Measurements from ENCODE around the gene C2. TPM values are rescaled to one million over a fixed set of nuclear protein-coding genes. Genes with fewer than 3 reads are reported as not detected.

C2 gene
- total RNA-seq, 2 experiments from 2014 or later = 0.61 to 0.80 TPM

DNA sequence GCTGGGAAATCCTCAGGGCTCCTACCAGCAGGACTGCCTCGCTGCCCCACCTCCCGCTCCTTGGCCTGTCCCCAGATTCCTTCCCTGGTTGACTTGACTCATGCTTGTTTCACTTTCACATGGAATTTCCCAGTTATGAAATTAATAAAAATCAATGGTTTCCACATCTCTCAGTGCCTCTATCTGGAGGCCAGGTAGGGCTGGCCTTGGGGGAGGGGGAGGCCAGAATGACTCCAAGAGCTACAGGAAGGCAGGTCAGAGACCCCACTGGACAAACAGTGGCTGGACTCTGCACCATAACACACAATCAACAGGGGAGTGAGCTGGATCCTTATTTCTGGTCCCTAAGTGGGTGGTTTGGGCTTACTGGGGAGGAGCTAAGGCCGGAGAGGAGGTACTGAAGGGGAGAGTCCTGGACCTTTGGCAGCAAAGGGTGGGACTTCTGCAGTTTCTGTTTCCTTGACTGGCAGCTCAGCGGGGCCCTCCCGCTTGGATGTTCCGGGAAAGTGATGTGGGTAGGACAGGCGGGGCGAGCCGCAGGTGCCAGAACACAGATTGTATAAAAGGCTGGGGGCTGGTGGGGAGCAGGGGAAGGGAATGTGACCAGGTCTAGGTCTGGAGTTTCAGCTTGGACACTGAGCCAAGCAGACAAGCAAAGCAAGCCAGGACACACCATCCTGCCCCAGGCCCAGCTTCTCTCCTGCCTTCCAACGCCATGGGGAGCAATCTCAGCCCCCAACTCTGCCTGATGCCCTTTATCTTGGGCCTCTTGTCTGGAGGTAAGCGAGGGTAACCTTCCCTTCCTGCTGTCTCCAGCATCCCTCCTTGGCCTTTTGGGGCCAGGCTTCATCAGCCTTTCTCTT lies 18.2 kb downstream of the C2 start, which contains the start of gene CFB:
CFB (plus strand) TSS at position 589 of the 863 bp plus-strand sequence; CDS start at position 716, 127 bp downstream.
- CTCF ChIA-PET = interaction anchor here (1.2 kb wide), 1 partner anchor 15 kb away, joined by 3 read pairs; no protein-coding TSS in a partner anchor
- Mint-ChIP-seq H3K4me1 (peaks cover 4% of the 10 kb centered on the region), H3K36me3 (no peaks in the 10 kb centered on the region), H3K27me3 (peaks cover 23% of the 10 kb centered on the region), H3K27ac (no peak within 1 kb of the TSS), H3K4me3 (no peak within 1 kb of the TSS), H3K9me3 (ENCODE audit: low read depth) (no peaks in the 10 kb centered on the region)
- no peak for DNase-seq
- no peak for ATAC-seq

DNA sequence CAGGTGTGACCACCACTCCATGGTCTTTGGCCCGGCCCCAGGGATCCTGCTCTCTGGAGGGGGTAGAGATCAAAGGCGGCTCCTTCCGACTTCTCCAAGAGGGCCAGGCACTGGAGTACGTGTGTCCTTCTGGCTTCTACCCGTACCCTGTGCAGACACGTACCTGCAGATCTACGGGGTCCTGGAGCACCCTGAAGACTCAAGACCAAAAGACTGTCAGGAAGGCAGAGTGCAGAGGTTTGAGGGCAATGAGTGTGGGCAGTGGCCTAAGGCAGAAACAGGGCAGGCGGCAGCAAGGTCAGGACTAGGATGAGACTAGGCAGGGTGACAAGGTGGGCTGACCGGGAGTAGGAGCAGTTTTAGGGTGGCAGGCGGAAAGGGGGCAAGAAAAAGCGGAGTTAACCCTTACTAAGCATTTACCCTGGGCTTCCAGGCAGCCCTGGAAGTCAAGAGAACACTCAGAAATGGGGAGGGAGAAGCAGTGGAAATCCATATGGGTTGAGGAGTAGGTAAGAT lies 18.9 kb downstream of the C2 start:
- Mint-ChIP-seq H3K4me1 (peaks cover 4% of the 10 kb centered on the region), H3K27me3 (peaks cover 21% of the 10 kb centered on the region), H3K36me3 (peaks cover 3% of the 10 kb centered on the region), H3K4me3 (no peak overlapping the region), H3K27ac (no peak overlapping the region), H3K9me3 (ENCODE audit: low read depth) (no peaks in the 10 kb centered on the region)
- DNase-seq (no peak), ATAC-seq (no peak)
- CTCF ChIA-PET = interaction anchor here (1.2 kb wide), 1 partner anchor 16 kb away, joined by 3 read pairs; no protein-coding TSS in a partner anchor

DNA sequence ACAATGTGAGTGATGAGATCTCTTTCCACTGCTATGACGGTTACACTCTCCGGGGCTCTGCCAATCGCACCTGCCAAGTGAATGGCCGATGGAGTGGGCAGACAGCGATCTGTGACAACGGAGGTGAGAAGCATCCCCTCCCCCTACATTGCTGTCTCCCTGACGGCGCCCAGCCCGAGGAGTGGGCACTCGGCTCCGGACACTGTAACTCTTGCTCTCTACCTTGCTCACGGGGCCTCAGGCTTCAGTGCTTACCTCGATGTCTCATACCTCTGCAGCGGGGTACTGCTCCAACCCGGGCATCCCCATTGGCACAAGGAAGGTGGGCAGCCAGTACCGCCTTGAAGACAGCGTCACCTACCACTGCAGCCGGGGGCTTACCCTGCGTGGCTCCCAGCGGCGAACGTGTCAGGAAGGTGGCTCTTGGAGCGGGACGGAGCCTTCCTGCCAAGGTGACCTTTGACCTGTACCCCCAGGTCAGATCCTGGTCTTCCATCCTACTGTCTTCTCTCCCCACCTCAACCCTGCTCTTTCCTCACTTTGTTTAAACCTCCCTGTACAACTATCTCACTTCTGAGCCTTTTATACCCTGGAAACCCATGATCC lies 19.7 kb downstream of the C2 start:
- CTCF ChIA-PET = no interaction called here
- ATAC-seq (no peak), DNase-seq (no peak)
- Mint-ChIP-seq H3K27me3 (peaks cover 19% of the 10 kb centered on the region), H3K27ac (no peak overlapping the region), H3K36me3 (peaks cover 3% of the 10 kb centered on the region), H3K4me1 (peaks cover 4% of the 10 kb centered on the region), H3K9me3 (ENCODE audit: low read depth) (no peaks in the 10 kb centered on the region), H3K4me3 (no peak overlapping the region)

DNA sequence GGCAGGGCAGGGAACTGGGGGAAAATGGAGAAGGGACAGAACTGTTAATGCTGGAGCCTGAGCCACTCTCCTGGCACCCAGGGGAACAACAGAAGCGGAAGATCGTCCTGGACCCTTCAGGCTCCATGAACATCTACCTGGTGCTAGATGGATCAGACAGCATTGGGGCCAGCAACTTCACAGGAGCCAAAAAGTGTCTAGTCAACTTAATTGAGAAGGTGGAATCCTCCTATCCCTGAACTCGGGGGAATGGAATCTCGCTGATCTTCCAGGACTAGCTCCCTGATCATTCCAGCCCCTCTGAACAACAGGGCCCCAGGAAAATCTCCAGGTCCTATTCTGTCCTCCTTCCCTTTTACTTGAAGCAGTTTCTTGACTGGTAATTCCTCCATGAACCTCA lies 20.3 kb downstream of the C2 start:
- H3K36me3 Mint-ChIP-seq = peaks cover 5% of the 10 kb centered on the region
- H3K27me3 Mint-ChIP-seq = peaks cover 13% of the 10 kb centered on the region
- CTCF ChIA-PET = no interaction called here
- no peaks in the 10 kb centered on the region for H3K9me3 Mint-ChIP-seq (ENCODE audit: low read depth)
- H3K4me3 Mint-ChIP-seq = no peak overlapping the region
- H3K27ac Mint-ChIP-seq = no peak overlapping the region
- peaks cover 4% of the 10 kb centered on the region for H3K4me1 Mint-ChIP-seq
- ATAC-seq = no peak
- no peak for DNase-seq

DNA sequence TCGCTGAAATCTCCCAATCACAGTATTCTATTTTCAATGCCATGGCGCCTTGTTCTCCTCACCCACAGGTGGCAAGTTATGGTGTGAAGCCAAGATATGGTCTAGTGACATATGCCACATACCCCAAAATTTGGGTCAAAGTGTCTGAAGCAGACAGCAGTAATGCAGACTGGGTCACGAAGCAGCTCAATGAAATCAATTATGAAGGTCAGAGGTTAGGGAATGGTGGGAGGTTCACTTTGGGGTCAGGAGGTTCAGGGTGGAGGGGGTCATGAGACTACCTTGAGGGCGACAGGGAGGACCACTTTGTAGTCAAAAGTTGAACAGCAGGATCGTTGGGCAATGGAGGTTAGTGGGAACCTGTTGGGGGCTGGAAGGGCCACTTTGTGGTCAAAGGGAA lies 20.8 kb downstream of the C2 start:
- no peaks in the 10 kb centered on the region for H3K9me3 Mint-ChIP-seq (ENCODE audit: low read depth)
- H3K27me3 Mint-ChIP-seq = peaks cover 13% of the 10 kb centered on the region
- no peak for DNase-seq
- peaks cover 4% of the 10 kb centered on the region for H3K4me1 Mint-ChIP-seq
- no peak overlapping the region for H3K4me3 Mint-ChIP-seq
- no peak overlapping the region for H3K27ac Mint-ChIP-seq
- peaks cover 7% of the 10 kb centered on the region for H3K36me3 Mint-ChIP-seq
- ATAC-seq = no peak
- CTCF ChIA-PET = no interaction called here

DNA sequence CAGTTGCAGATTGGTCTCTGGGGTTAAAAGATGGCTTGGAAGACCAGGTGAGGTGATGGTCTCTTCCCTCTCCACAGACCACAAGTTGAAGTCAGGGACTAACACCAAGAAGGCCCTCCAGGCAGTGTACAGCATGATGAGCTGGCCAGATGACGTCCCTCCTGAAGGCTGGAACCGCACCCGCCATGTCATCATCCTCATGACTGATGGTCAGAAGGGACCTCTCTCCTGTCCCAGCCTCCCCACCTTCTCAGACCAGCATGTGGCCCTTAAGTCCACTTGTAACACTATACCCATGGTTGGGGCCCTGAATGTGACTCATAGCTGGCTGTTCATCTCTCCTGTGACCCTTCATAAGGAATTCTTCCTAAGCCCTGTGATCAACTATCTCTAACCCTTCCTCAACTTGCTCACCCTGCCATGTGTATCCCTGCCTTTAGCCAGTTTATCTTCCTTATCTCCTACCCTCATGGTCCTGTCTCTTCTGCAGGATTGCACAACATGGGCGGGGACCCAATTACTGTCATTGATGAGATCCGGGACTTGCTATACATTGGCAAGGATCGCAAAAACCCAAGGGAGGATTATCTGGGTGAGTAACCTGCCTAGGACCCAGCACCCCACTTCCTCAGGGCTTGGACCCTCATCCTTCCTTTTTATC lies 21.4 kb downstream of the C2 start:
- peaks cover 4% of the 10 kb centered on the region for H3K4me1 Mint-ChIP-seq
- CTCF ChIA-PET = interaction anchor here (0.6 kb wide), 1 partner anchor 74 kb away, joined by 3 read pairs; no protein-coding TSS in a partner anchor

DNA sequence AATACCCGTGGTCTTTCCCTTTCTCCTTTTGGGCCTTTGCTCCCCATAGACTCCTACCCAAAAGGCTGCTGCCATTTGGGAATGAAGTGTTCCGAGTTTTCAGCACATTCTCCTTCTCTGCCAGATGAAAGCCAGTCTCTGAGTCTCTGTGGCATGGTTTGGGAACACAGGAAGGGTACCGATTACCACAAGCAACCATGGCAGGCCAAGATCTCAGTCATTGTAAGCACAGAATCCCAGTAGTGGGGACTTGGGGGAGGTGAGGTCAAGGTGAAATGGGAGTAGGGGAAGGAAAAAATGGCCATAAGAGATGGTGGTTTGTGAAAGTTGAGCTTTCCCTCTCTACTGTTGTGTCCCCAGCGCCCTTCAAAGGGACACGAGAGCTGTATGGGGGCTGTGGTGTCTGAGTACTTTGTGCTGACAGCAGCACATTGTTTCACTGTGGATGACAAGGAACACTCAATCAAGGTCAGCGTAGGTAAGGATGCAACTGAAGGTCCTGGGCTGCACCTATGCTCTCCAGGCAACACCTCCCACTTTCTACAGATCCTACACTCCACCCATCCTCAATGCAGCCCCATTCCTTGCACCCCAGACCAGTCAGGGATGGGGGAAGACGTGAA lies 22.5 kb downstream of the C2 start:
- ATAC-seq (no peak), DNase-seq (no peak)
- Mint-ChIP-seq H3K27me3 (peaks cover 6% of the 10 kb centered on the region), H3K9me3 (ENCODE audit: low read depth) (no peaks in the 10 kb centered on the region), H3K4me1 (peaks cover 4% of the 10 kb centered on the region), H3K4me3 (no peak overlapping the region), H3K36me3 (peaks cover 22% of the 10 kb centered on the region), H3K27ac (no peak overlapping the region)
- CTCF ChIA-PET = interaction anchor here (0.6 to 1.5 kb wide), 2 partner anchors 23 to 269 kb away, joined by 3 to 5 read pairs; partner anchors contain the start of gene LY6G5C

More for the DNA sequence above, 21.4 kb downstream of the C2 start:
- Mint-ChIP-seq H3K36me3 (peaks cover 13% of the 10 kb centered on the region), H3K27me3 (peaks cover 10% of the 10 kb centered on the region), H3K4me3 (no peak overlapping the region), H3K27ac (no peak overlapping the region), H3K9me3 (ENCODE audit: low read depth) (no peaks in the 10 kb centered on the region)
- ATAC-seq = no peak
- no peak for DNase-seq

DNA sequence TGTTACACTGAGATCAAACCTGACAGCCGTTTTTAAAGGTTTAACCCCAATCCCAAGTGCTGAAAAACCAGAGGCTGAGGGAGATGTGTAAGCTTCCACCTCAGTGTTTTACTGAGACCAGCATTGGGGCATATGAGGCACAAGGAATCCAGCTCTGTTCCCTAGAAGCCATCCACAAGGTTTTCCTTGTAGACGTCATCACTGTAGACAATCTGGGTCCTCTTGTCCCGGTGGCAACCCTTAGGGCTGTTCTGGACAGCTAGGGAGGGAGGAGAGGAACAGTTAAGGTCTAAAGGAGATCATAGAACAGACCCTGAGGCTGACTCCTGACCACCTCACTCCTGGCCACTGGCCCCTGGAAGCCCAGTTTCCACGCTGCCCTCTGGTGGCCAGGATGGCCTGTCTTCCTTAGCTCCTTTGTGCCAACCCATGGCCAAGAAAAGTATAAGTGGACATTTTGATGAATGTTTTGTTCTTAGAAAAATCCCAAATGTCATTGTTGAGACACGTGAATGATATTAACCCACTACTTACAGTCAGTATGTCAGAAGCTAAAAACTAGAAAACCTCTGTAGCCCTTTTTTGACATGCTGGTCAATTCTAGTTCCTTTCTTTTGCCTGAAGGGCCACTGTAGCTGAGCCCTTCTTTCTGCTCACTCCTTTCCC lies 24.8 kb downstream of the C2 start:
- no peak overlapping the region for H3K27ac Mint-ChIP-seq
- H3K4me1 Mint-ChIP-seq = peaks cover 4% of the 10 kb centered on the region
- no peaks in the 10 kb centered on the region for H3K27me3 Mint-ChIP-seq
- H3K4me3 Mint-ChIP-seq = no peak overlapping the region
- DNase-seq (peak; percentile 51), ATAC-seq (peak; percentile 63)
- CTCF ChIA-PET = interaction anchor here (0.8 to 2.6 kb wide), 19 partner anchors 9 to 273 kb away, joined by 3 to 12 read pairs (median 4); partner anchors contain the start of genes ATF6B and EHMT2
- H3K9me3 Mint-ChIP-seq (ENCODE audit: low read depth) = no peaks in the 10 kb centered on the region
- H3K36me3 Mint-ChIP-seq = peaks cover 31% of the 10 kb centered on the region

DNA sequence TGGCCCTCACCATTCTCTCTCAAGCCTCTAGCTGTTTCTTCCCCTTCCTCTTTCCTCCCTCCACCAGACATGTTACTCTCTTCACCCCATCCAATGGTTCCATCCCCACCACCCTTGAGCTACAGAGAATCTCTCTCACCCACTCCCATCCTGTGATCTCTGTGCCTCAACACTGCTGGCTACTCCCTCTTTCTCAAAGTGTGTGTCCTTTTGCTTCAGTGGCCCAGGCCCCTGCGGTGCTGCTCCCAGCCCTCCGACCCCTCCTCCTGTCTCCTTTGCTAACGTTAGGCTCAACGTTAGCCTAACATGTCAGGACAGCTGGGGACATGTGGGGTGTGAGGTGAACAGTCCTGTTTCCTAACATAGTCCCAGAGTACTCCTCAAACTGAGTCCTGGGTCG lies 25.4 kb downstream of the C2 start:
- ATAC-seq = no peak
- peaks cover 31% of the 10 kb centered on the region for H3K36me3 Mint-ChIP-seq
- no peak overlapping the region for H3K27ac Mint-ChIP-seq
- H3K9me3 Mint-ChIP-seq (ENCODE audit: low read depth) = no peaks in the 10 kb centered on the region
- H3K4me1 Mint-ChIP-seq = peaks cover 10% of the 10 kb centered on the region
- no peak overlapping the region for H3K4me3 Mint-ChIP-seq
- no peak for DNase-seq
- CTCF ChIA-PET = interaction anchor here (0.5 to 2.6 kb wide), 19 partner anchors 9 to 279 kb away, joined by 3 to 12 read pairs (median 4); partner anchors contain the start of genes ATF6B and EHMT2
- no peaks in the 10 kb centered on the region for H3K27me3 Mint-ChIP-seq

DNA sequence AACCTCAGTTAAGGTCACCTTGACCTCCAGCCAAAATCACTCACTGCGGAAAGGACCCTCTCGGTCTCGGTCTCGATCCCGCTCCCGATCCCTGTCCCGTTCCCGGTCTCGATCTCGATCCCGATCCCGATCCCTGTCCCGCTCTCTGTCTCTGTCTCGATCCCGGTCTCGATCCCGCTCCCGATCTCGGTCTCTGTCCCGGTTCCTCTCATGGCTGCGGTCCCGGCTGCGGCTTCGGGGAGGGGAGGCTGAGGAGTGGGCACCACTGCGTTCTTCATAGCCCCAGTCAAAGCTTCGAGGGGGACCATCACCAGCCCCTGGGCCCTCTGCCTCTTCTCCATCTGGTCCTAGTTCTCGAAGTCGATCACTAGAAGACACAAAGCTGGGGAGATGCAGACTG lies 27.0 kb downstream of the C2 start:
- Mint-ChIP-seq H3K4me3 (no peak overlapping the region), H3K4me1 (peaks cover 21% of the 10 kb centered on the region), H3K27ac (no peak overlapping the region), H3K36me3 (peaks cover 31% of the 10 kb centered on the region), H3K9me3 (ENCODE audit: low read depth) (no peaks in the 10 kb centered on the region), H3K27me3 (no peaks in the 10 kb centered on the region)
- DNase-seq (no peak), ATAC-seq (no peak)
- CTCF ChIA-PET = no interaction called here

DNA sequence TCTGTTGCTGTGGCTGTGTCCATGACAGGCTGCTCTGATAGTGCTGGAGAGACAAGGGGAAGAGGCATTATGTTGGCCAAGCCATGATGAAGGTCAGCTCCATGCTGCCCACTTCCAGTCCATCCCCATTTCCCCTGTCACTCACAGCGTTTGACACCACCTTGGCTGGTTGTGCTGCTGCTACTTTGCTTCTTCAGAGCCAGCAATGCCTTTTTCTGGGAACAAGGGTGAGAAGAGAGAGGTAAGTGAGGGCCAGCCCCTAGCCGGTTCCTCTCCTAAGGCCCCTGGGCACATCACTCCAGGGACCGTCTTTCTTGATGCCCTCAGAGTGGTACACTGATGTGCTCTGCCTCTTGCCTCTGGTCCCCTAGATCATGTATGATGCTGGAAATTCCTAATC lies 29.3 kb downstream of the C2 start:
- Mint-ChIP-seq H3K9me3 (ENCODE audit: low read depth) (no peaks in the 10 kb centered on the region), H3K4me1 (peaks cover 35% of the 10 kb centered on the region), H3K27me3 (no peaks in the 10 kb centered on the region), H3K27ac (no peak overlapping the region), H3K36me3 (peaks cover 44% of the 10 kb centered on the region), H3K4me3 (no peak overlapping the region)
- CTCF ChIA-PET = no interaction called here
- no peak for DNase-seq
- no peak for ATAC-seq

DNA sequence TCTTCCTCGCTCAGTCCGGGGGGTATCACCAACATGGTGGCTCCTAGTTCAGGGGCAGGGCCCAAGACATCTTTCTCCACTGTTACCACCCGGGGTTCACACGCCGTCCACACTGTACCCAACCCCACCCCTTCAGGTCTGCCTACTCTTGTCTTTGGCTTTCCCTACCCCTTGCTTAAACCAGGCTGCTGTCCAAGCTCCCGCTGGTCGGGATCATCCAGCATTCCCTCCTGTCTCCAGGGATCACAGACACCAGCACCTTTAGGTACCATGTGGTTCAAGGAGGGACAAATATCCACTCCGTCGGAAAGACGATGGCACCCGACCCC lies 30.9 kb downstream of the C2 start:
- ATAC-seq (peak; percentile 3), DNase-seq (no peak)
- Mint-ChIP-seq H3K27me3 (no peaks in the 10 kb centered on the region), H3K4me3 (peak overlapping the region; percentile 95), H3K4me1 (peaks cover 35% of the 10 kb centered on the region), H3K36me3 (peaks cover 49% of the 10 kb centered on the region), H3K9me3 (ENCODE audit: low read depth) (no peaks in the 10 kb centered on the region), H3K27ac (peak overlapping the region; percentile 99)
- CTCF ChIA-PET = interaction anchor here (1.1 to 3.0 kb wide), 3 partner anchors 13 to 277 kb away, joined by 3 to 27 read pairs (median 5); partner anchors contain the start of genes DXO and LY6G5C

All from activated CD8-positive, alpha-beta memory T cell treated with anti-CD3 and anti-CD28 coated beads, Interleukin-2, amount 10 ng/mL, durations not matched to agents 7 days and 5 days (primary cell).